Activated CD4-positive, alpha-beta T cell treated with anti-CD3 and anti-CD28 coated beads, Interleukin-10, Interleukin-2, amounts not matched to agents 100 ng/mL and 50 ng/mL, durations not matched to agents 16 hours and 8 hours (primary cell): ENCODE measurements around the gene GRHL1.
"Not testable (repeated sequence)": the region's sequence is repeated elsewhere in the genome, so short reads cannot be mapped to it uniquely, and the experiment has no call there.

Experiments
- DNase-seq: peaks from one replicate; pipeline ENCODE4 v3.0.0-alpha.2; 2020

Gene GRHL1

GRCh38 chr2:10028407-10028987, 77.0 kb downstream of the GRHL1 start:
- DNase-seq, result no peak

- peak; percentile 25 for DNase-seq
These were observed 77.7 kb downstream of the GRHL1 start for GRCh38 chr2:10028988-10029874.

- no peak for DNase-seq
These were observed 78.4 kb downstream of the GRHL1 start for GRCh38 chr2:10029875-10030223.

GRCh38 chr2:10030311-10030736, 78.8 kb downstream of the GRHL1 start:
- no peak for DNase-seq

GRCh38 chr2:10030798-10031197, 79.3 kb downstream of the GRHL1 start:
- not testable (repeated sequence) for DNase-seq

- DNase-seq, result no peak
These were observed 80.6 kb downstream of the GRHL1 start for GRCh38 chr2:10031886-10032745.

GRCh38 chr2:10032746-10033105, 81.2 kb downstream of the GRHL1 start:
- no peak for DNase-seq

GRCh38 chr2:10033251-10034006, 81.9 kb downstream of the GRHL1 start:
- no peak for DNase-seq

- DNase-seq, result no peak
These were observed 83.0 kb downstream of the GRHL1 start for GRCh38 chr2:10034333-10035052.

- DNase-seq, result peak; percentile 30
These were observed 83.5 kb downstream of the GRHL1 start for GRCh38 chr2:10035053-10035422.

GRCh38 chr2:10035633-10036032, 84.1 kb downstream of the GRHL1 start:
- DNase-seq, result no peak

GRCh38 chr2:10036095-10036884, 84.8 kb downstream of the GRHL1 start:
- DNase-seq, result peak; percentile 47

- DNase-seq, result no peak
These were observed 86.6 kb downstream of the GRHL1 start for GRCh38 chr2:10038123-10038522.

- DNase-seq, result no peak
These were observed 87.2 kb downstream of the GRHL1 start for GRCh38 chr2:10038716-10039115.

- DNase-seq, result no peak
These were observed 88.3 kb downstream of the GRHL1 start for GRCh38 chr2:10039658-10040410.

- DNase-seq, result no peak
These were observed 90.2 kb downstream of the GRHL1 start for GRCh38 chr2:10041711-10042110.

GRCh38 chr2:10042301-10043161, 91.0 kb downstream of the GRHL1 start:
- DNase-seq, result no peak

GRCh38 chr2:10043256-10043905, 91.9 kb downstream of the GRHL1 start, which contains the start of gene KLF11:
TSS of gene KLF11 (plus strand) at chr2:10043550. CDS start at chr2:10043717, 167 bp downstream.
- peak; percentile 79 for DNase-seq
